ENCODE data around the gene DDIT3. TPM values are rescaled to one million over a fixed set of nuclear protein-coding genes. Genes with fewer than 3 reads are reported as not detected.

Gene DDIT3
- total and polyA plus RNA-seq, 5 donors from 2014 or later: 17.8 to 159 (median 22.2) TPM

- H3K36me3 ChIP-seq (ENCODE audit: control insufficient read depth, insufficient read depth, low read length): peaks cover 22% of the 10 kb centered on the region
- Mint-ChIP-seq H3K4me3 (peak overlapping the region; percentile 90 to 96 (median 94)), H3K36me3 (peaks cover 6% of the 10 kb centered on the region), H3K27me3 (peaks cover 21% of the 10 kb centered on the region), H3K27ac (peak overlapping the region in 2 of 3 donors; percentile 89 to 100), H3K9me3 (peaks cover 0 to 3% (median 0%) of the 10 kb centered on the region in 7 donors), H3K4me1 (peaks cover 15 to 63% (median 42%) of the 10 kb centered on the region in 4 donors)
- H3K4me3 ChIP-seq (ENCODE audit: low read depth, low read length): peak overlapping the region; percentile 89
- ATAC-seq (ENCODE audit: low read depth in 2 of 2) (no peak), DNase-seq (peak; percentile 30 to 59 (median 51))
- no peaks in the 10 kb centered on the region for H3K9me3 ChIP-seq (ENCODE audit: control insufficient read depth in 2 of 2, low read length in 2 of 2)
- peak overlapping the region; percentile 98 for H3K27ac ChIP-seq (ENCODE audit: insufficient read depth, low read length, poor library complexity, severe bottlenecking)
- no peaks in the 10 kb centered on the region for H3K27me3 ChIP-seq (ENCODE audit: control insufficient read depth, insufficient read depth, low read length)
- peaks cover 56% of the 10 kb centered on the region for H3K4me1 ChIP-seq (ENCODE audit: control insufficient read depth, insufficient read depth, low read length, poor library complexity, severe bottlenecking)
Observed at GRCh38 chr12:57522887-57523705, 2.8 kb upstream of the DDIT3 start.

- H3K36me3 ChIP-seq (ENCODE audit: control insufficient read depth, insufficient read depth, low read length): peaks cover 21% of the 10 kb centered on the region
- no peaks in the 10 kb centered on the region for H3K27me3 ChIP-seq (ENCODE audit: control insufficient read depth, insufficient read depth, low read length)
- Mint-ChIP-seq H3K4me1 (peaks cover 15 to 71% (median 44%) of the 10 kb centered on the region in 4 donors), H3K36me3 (peaks cover 10% of the 10 kb centered on the region), H3K27me3 (peaks cover 21% of the 10 kb centered on the region), H3K9me3 (peaks cover 0 to 3% (median 0%) of the 10 kb centered on the region in 7 donors), H3K4me3 (peak within 1 kb of the TSS; percentile 97 to 99 (median 98)), H3K27ac (peak within 1 kb of the TSS; percentile 98 to 100 (median 100))
- H3K9me3 ChIP-seq (ENCODE audit: control insufficient read depth in 2 of 2, low read length in 2 of 2): no peaks in the 10 kb centered on the region
- peak within 1 kb of the TSS; percentile 89 for H3K4me3 ChIP-seq (ENCODE audit: low read depth, low read length)
- H3K4me1 ChIP-seq (ENCODE audit: control insufficient read depth, insufficient read depth, low read length, poor library complexity, severe bottlenecking): peaks cover 59% of the 10 kb centered on the region
- DNase-seq (peak; percentile 89 to 92 (median 90)), ATAC-seq (ENCODE audit: low read depth in 2 of 2) (peak; percentile 46 to 50)
- peak within 1 kb of the TSS; percentile 98 for H3K27ac ChIP-seq (ENCODE audit: insufficient read depth, low read length, poor library complexity, severe bottlenecking)
Observed at GRCh38 chr12:57522011-57522886, 1.9 kb upstream of the DDIT3 start, which contains the start of gene MBD6. MBD6 (plus strand) TSS chr12:57522824; CDS start chr12:57524304, 1,480 bp downstream.

- peak overlapping the region; percentile 60 for H3K4me3 ChIP-seq (ENCODE audit: low read depth, low read length)
Observed at GRCh38 chr12:57521525-57522010, 1.3 kb upstream of the DDIT3 start.

GRCh38 chr12:57519796-57520052 lies 590 bp downstream of the DDIT3 start:
- Mint-ChIP-seq H3K27ac (peak overlapping the region; percentile 97 to 100 (median 100)), H3K27me3 (peaks cover 21% of the 10 kb centered on the region), H3K36me3 (peaks cover 29% of the 10 kb centered on the region), H3K4me3 (peak overlapping the region; percentile 97 to 99 (median 98)), H3K9me3 (peaks cover 0 to 3% (median 0%) of the 10 kb centered on the region in 7 donors), H3K4me1 (peaks cover 21 to 65% (median 48%) of the 10 kb centered on the region in 4 donors)
- H3K27me3 ChIP-seq (ENCODE audit: control insufficient read depth, insufficient read depth, low read length): no peaks in the 10 kb centered on the region
- peak overlapping the region; percentile 98 for H3K27ac ChIP-seq (ENCODE audit: insufficient read depth, low read length, poor library complexity, severe bottlenecking)
- peaks cover 36% of the 10 kb centered on the region for H3K36me3 ChIP-seq (ENCODE audit: control insufficient read depth, insufficient read depth, low read length)
- H3K4me3 ChIP-seq (ENCODE audit: low read depth, low read length): peak overlapping the region; percentile 98
- ATAC-seq (ENCODE audit: low read depth in 2 of 2) (no peak), DNase-seq (peak in 2 of 3 donors; percentile 14 to 27)
- H3K9me3 ChIP-seq (ENCODE audit: control insufficient read depth in 2 of 2, low read length in 2 of 2): no peaks in the 10 kb centered on the region
- H3K4me1 ChIP-seq (ENCODE audit: control insufficient read depth, insufficient read depth, low read length, poor library complexity, severe bottlenecking): peaks cover 56% of the 10 kb centered on the region

More at GRCh38 chr12:57521525-57522010, 1.3 kb upstream of the DDIT3 start:
- no peak for ATAC-seq (ENCODE audit: low read depth in 2 of 2)
- Mint-ChIP-seq H3K4me1 (peaks cover 15 to 76% (median 47%) of the 10 kb centered on the region in 4 donors), H3K36me3 (peaks cover 17% of the 10 kb centered on the region), H3K27ac (peak overlapping the region; percentile 98 to 100 (median 100)), H3K9me3 (peaks cover 0 to 3% (median 0%) of the 10 kb centered on the region in 7 donors), H3K4me3 (peak overlapping the region; percentile 97 to 99 (median 98)), H3K27me3 (peaks cover 21% of the 10 kb centered on the region)
- no peaks in the 10 kb centered on the region for H3K9me3 ChIP-seq (ENCODE audit: control insufficient read depth in 2 of 2, low read length in 2 of 2)
- peaks cover 23% of the 10 kb centered on the region for H3K36me3 ChIP-seq (ENCODE audit: control insufficient read depth, insufficient read depth, low read length)
- no peaks in the 10 kb centered on the region for H3K27me3 ChIP-seq (ENCODE audit: control insufficient read depth, insufficient read depth, low read length)
- DNase-seq: no peak
- peak overlapping the region; percentile 98 for H3K27ac ChIP-seq (ENCODE audit: insufficient read depth, low read length, poor library complexity, severe bottlenecking)
- peaks cover 59% of the 10 kb centered on the region for H3K4me1 ChIP-seq (ENCODE audit: control insufficient read depth, insufficient read depth, low read length, poor library complexity, severe bottlenecking)

GRCh38 chr12:57518920-57519795 lies 1.2 kb downstream of the DDIT3 start:
- peaks cover 0 to 3% (median 0%) of the 10 kb centered on the region in 7 donors for H3K9me3 Mint-ChIP-seq
- no peak for ATAC-seq (ENCODE audit: low read depth in 2 of 2)
- Histone ChIP-seq H3K4me3 (ENCODE audit: low read depth, low read length) (peak overlapping the region; percentile 98), H3K4me1 (ENCODE audit: control insufficient read depth, insufficient read depth, low read length, poor library complexity, severe bottlenecking) (peaks cover 50% of the 10 kb centered on the region), H3K36me3 (ENCODE audit: control insufficient read depth, insufficient read depth, low read length) (peaks cover 41% of the 10 kb centered on the region), H3K27me3 (ENCODE audit: control insufficient read depth, insufficient read depth, low read length) (no peaks in the 10 kb centered on the region), H3K9me3 (ENCODE audit: control insufficient read depth in 2 of 2, low read length in 2 of 2) (no peaks in the 10 kb centered on the region), H3K27ac (ENCODE audit: insufficient read depth, low read length, poor library complexity, severe bottlenecking) (peak overlapping the region; percentile 98)
- peak in 1 of 3 donors; percentile 19 for DNase-seq
- peaks cover 21% of the 10 kb centered on the region for H3K27me3 Mint-ChIP-seq
- peaks cover 21 to 59% (median 43%) of the 10 kb centered on the region in 4 donors for H3K4me1 Mint-ChIP-seq
- H3K4me3 Mint-ChIP-seq: peak overlapping the region; percentile 97 to 99 (median 98)
- peaks cover 32% of the 10 kb centered on the region for H3K36me3 Mint-ChIP-seq
- H3K27ac Mint-ChIP-seq: peak overlapping the region; percentile 97 to 100 (median 100)

GRCh38 chr12:57518176-57518919 lies 2.0 kb downstream of the DDIT3 start:
- Histone ChIP-seq H3K4me3 (ENCODE audit: low read depth, low read length) (peak overlapping the region; percentile 98), H3K4me1 (ENCODE audit: control insufficient read depth, insufficient read depth, low read length, poor library complexity, severe bottlenecking) (peaks cover 42% of the 10 kb centered on the region), H3K27ac (ENCODE audit: insufficient read depth, low read length, poor library complexity, severe bottlenecking) (peak overlapping the region; percentile 98), H3K36me3 (ENCODE audit: control insufficient read depth, insufficient read depth, low read length) (peaks cover 45% of the 10 kb centered on the region), H3K9me3 (ENCODE audit: control insufficient read depth in 2 of 2, low read length in 2 of 2) (no peaks in the 10 kb centered on the region), H3K27me3 (ENCODE audit: control insufficient read depth, insufficient read depth, low read length) (no peaks in the 10 kb centered on the region)
- ATAC-seq (ENCODE audit: low read depth in 2 of 2) (no peak), DNase-seq (no peak)
- H3K4me3 Mint-ChIP-seq: peak overlapping the region; percentile 97 to 99 (median 98)
- H3K4me1 Mint-ChIP-seq: peaks cover 21 to 51% (median 35%) of the 10 kb centered on the region in 4 donors
- H3K36me3 Mint-ChIP-seq: peaks cover 35% of the 10 kb centered on the region
- peak overlapping the region; percentile 81 to 100 (median 100) for H3K27ac Mint-ChIP-seq
- peaks cover 0 to 3% (median 0%) of the 10 kb centered on the region in 7 donors for H3K9me3 Mint-ChIP-seq
- peaks cover 19% of the 10 kb centered on the region for H3K27me3 Mint-ChIP-seq
